HepG2 (cell line): ENCODE data around the gene CTRL. TPM values are rescaled to one million over a fixed set of nuclear protein-coding genes. Genes with fewer than 3 reads are reported as not detected.

Experiments
- BCLAF1 ChIP-seq: fragments of 450-650 bp; IDR thresholded peaks from 2 replicates; pipeline ENCODE4 v1.6.1; 2017; ENCODE audit warnings: mild to moderate bottlenecking
- CHCHD3 ChIP-seq: sonication (generic); formaldehyde crosslinking; IDR thresholded peaks from 2 replicates; pipeline ENCODE4 v1.8.0; 2022; ENCODE audit warnings: mild to moderate bottlenecking, missing genetic modification reagents, moderate library complexity
- CREB3 ChIP-seq: sonication (generic); formaldehyde crosslinking; IDR thresholded peaks from 2 replicates; pipeline ENCODE4 v1.5.0; 2020; ENCODE audit warnings: missing genetic modification reagents
- CREBL2 ChIP-seq: sonication (generic); formaldehyde crosslinking; IDR thresholded peaks from 2 replicates; pipeline ENCODE4 v1.8.1; 2023; ENCODE audit warnings: missing genetic modification reagents, mild to moderate bottlenecking, borderline replicate concordance
- CTCF ChIP-seq: sonication (generic); formaldehyde crosslinking; IDR thresholded peaks from 2 replicates; pipeline ENCODE4 v1.5.0; 2020; ENCODE audit warnings: mild to moderate bottlenecking, missing genetic modification reagents, moderate library complexity
- ETS1 ChIP-seq: sonication (generic); formaldehyde crosslinking; IDR thresholded peaks from 2 replicates; pipeline ENCODE4 v1.4.0; 2020; ENCODE audit warnings: missing genetic modification reagents
- ETV6 ChIP-seq: sonication (generic); formaldehyde crosslinking; conservative IDR thresholded peaks from 2 replicates; pipeline ENCODE4 v1.4.0; 2020; ENCODE audit warnings: missing genetic modification reagents
- FOXA1 ChIP-seq, 2 experiments: fragments of 450-650 bp in 1 of 2; sonication (generic) in 1 of 2; formaldehyde crosslinking in 1 of 2; IDR thresholded peaks; 2 replicates each; pipeline versions ENCODE4 v1.4.0 to v1.6.1; 2016 to 2020; ENCODE audit warnings: missing genetic modification reagents in 1 of 2
- HIVEP1 ChIP-seq: sonication (generic); formaldehyde crosslinking; IDR thresholded peaks from 2 replicates; pipeline ENCODE4 v1.4.0; 2020; ENCODE audit warnings: mild to moderate bottlenecking, missing genetic modification reagents
- MBNL3 ChIP-seq: fragments of 250-450 bp; sonication (Bioruptor Pico); conservative IDR thresholded peaks from 2 replicates; pipeline ENCODE4 v1.8.0; 2022; ENCODE audit warnings: mild to moderate bottlenecking, inconsistent platforms
- NCOR1 ChIP-seq: fragments of 200-600 bp; sonication (generic); IDR thresholded peaks from 2 replicates; pipeline ENCODE4 v1.7.0; 2017; ENCODE audit warnings: antibody characterized with exemption, low read length, borderline replicate concordance
- POGK ChIP-seq: sonication (generic); formaldehyde crosslinking; conservative IDR thresholded peaks from 2 replicates; pipeline ENCODE4 v1.8.0; 2022; ENCODE audit warnings: mild to moderate bottlenecking, moderate library complexity, missing genetic modification reagents
- SMC3 ChIP-seq: IDR thresholded peaks from 2 replicates; pipeline ENCODE4 v1.6.1; 2011; ENCODE audit warnings: low read length, improper control_type of control experiment
- U2AF1 ChIP-seq: fragments of 200-400 bp; formaldehyde crosslinking; optimal IDR thresholded peaks from 2 replicates; pipeline ENCODE3; 2017; ENCODE audit warnings: mild to moderate bottlenecking, low read depth, low read length
- ZNF138 ChIP-seq: sonication (generic); formaldehyde crosslinking; IDR thresholded peaks from 2 replicates; pipeline ENCODE4 v1.5.0; 2020; ENCODE audit warnings: mild to moderate bottlenecking, low read depth, missing genetic modification reagents
- ZNF574 ChIP-seq: sonication (generic); formaldehyde crosslinking; IDR thresholded peaks from 2 replicates; pipeline ENCODE4 v1.4.0; 2020; ENCODE audit warnings: missing genetic modification reagents
- ZNF598 ChIP-seq: sonication (generic); formaldehyde crosslinking; IDR thresholded peaks from 2 replicates; pipeline ENCODE4 v1.5.1; 2020; ENCODE audit warnings: mild to moderate bottlenecking, missing genetic modification reagents, borderline replicate concordance
- ZNF891 ChIP-seq: sonication (generic); formaldehyde crosslinking; IDR thresholded peaks from 2 replicates; pipeline ENCODE4 v1.5.0; 2020; ENCODE audit warnings: mild to moderate bottlenecking, missing genetic modification reagents
- polyA plus RNA-seq, 8 experiments: library from polyadenylated mRNA; depleted of rRNA in 3 of 8; stranded (reverse) in 7 of 8; unstranded in 1 of 8; fragments of >200 nt; fragmentation: Illumina TruSeq in 4 of 8; extraction: Trizol in 4 of 8; gene quantifications; 2 replicates each; pipeline versions ENCODE4 v1.2.1 to v1.2.3, GENCODE V29; 2011 to 2016; ENCODE audit warnings: low read depth in 4 of 8, missing spikeins in 1 of 8, mixed read lengths in 1 of 8; ENCODE audit not compliant: insufficient read depth in 1 of 8
- total RNA-seq, 5 experiments: library from RNA; depleted of rRNA; stranded (reverse); fragments of >200 nt; fragmentation: Illumina TruSeq; extraction: Trizol; gene quantifications; 2 replicates each; pipeline ENCODE4 v1.2.3, GENCODE V29; 2016; ENCODE audit warnings: low read depth in 1 of 5

The CTRL gene
- total and polyA plus RNA-seq, 2 of the 13 experiments (the other 11 are each of a cell fraction or from before 2014, with no cell fraction given): 1.9 to 2.7 TPM

GRCh38 chr16:67942200-67942509 is 10.5 kb upstream of the CTRL start (continued):
- peak; percentile 91 for TF ChIP-seq CTCF (CRISPR knock-in tag)
- no peak for TF ChIP-seq HIVEP1
- no peak for TF ChIP-seq CREB3 (CRISPR knock-in tag)
- TF ChIP-seq ETS1 (CRISPR knock-in tag): no peak
- no peak for TF ChIP-seq FOXA1 (IDR thresholded peaks at IDR 0.05)
- no peak for TF ChIP-seq FOXA1 (CRISPR knock-in tag; IDR thresholded peaks at IDR 0.05)
- TF ChIP-seq ZNF138 (CRISPR knock-in tag): no peak
- TF ChIP-seq BCLAF1: no peak
- TF ChIP-seq MBNL3 (CRISPR knock-in tag): no peak
- TF ChIP-seq CHCHD3 (CRISPR knock-in tag): 0 out of 2 replicates have a peak, but pooled peaks have one; percentile 20
- TF ChIP-seq NCOR1: no peak
- TF ChIP-seq ZNF891 (CRISPR knock-in tag): 0 out of 2 replicates have a peak, but pooled peaks have one; percentile 37
- no peak for TF ChIP-seq ZNF598 (CRISPR knock-in tag)
- TF ChIP-seq ETV6 (CRISPR knock-in tag): no peak
- no peak for TF ChIP-seq CREBL2 (CRISPR knock-in tag)
- peak; percentile 35 for TF ChIP-seq ZNF574 (CRISPR knock-in tag)
- TF ChIP-seq SMC3: peak; percentile 21; the same call in 1 of the 2 replicates
- peak; percentile 29; the same call in 1 of the 2 replicates for TF ChIP-seq POGK
- TF ChIP-seq U2AF1: no peak
